SIG-M5 (cell line): Measurements from ENCODE around the gene HCRTR2.
"Not testable (repeated sequence)": the region's sequence is repeated elsewhere in the genome, so short reads cannot be mapped to it uniquely, and the experiment has no call there.

Experiments
- DNase-seq: peaks from one replicate; lab custom pipeline; 2025; lab: John Stamatoyannopoulos, UW

Gene HCRTR2

DNA sequence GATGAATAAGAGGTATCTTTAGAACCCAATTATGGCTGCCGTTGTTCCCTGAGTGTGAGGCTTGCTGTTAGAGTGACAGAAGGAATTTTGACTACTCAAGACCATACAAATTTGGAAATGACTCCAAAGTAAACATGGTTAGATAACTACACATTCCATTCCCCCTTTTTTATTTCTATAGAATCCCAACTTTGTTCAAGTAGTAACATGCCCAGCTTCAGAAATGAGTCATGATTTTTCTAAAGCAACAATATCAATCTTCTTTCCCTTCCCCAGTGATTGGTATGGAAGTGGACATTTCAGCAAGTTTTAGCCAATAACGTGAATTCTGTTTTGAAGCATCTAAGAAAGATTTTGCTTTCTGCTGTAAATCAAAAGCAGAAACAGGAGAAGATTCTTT lies 37.8 kb downstream of the HCRTR2 start:
- DNase-seq = no peak

DNA sequence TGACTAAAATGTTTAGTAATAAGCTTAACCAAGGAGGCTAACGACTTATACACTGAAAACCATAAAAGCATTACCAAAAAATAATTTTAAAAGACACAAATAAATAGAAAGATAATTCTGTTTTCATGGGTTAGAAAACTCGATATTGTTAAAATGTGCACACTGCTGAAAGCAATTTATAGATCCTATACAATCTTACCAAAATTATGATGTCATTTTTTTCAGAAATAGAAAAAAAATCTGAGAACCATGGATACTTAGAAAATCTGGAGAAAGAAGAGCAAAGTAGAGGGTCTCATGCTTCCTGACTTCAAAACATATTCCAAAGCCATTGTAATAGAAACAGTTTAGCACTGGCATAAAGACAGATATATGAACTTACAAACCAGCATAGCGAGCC lies 46.6 kb downstream of the HCRTR2 start:
- no peak for DNase-seq

DNA sequence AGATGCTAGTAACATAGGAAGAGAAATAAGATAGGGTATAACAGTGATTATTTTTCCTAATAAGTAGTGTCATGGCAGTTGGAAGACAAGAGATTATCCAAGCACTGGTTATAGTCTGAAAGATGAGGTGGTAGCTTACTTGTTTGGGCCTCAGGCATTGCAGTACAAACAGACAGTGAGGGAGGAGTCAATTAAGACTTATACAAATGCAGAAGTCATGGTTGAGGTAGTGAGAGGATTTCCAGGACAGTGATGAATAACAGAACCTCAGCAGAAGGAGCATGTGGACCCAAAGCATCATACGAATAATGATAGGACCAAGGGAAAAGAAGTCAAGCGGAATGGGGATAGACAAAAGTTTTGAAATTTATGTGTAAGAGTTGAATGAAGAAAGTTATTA lies 53.5 kb downstream of the HCRTR2 start:
- no peak for DNase-seq

DNA sequence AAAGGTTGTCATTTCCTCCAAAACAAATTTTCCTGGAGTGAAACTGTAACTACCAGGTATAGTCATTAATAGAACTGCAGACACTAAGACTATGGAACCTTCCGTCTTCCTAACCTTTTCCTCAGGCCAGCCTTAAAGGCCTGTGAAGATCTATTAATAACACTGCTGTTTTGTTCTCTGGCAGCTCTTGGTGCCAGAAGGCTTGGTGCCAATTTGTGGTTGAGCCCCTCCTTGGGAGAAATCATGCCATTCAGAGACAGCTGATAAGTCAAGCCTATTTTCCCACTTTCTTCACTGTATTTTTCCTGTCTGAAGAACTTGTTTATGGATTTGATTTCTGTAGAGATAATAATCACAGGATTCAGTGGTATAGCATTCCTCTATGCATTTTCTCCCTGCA lies 64.8 kb downstream of the HCRTR2 start:
- DNase-seq = no peak

DNA sequence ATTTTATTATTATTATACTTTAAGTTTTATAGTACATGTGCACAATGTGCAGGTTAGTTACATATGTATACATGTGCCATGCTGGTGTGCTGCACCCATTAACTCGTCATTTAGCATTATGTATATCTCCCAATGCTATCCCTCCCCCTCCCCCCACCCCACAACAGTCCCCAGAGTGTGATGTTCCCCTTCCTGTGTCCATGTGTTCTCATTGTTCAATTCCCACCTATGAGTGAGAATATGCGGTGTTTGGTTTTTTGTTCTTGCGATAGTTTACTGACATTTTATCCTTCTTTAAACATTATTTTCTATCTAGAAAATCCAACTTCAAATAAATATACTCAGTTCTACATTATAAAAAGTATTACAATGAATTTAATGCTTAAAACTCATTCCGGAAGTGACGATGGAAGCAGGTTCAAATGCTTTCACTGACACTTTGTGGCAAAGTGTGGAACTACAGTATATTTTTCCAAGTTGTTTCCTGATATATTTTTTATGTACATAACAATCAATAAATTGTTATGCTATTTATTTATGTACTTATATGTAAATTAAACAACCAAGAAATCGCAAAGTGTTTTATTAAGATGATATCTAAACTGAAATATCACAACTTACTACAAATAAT lies 66.8 kb downstream of the HCRTR2 start:
- DNase-seq = not testable (repeated sequence)

DNA sequence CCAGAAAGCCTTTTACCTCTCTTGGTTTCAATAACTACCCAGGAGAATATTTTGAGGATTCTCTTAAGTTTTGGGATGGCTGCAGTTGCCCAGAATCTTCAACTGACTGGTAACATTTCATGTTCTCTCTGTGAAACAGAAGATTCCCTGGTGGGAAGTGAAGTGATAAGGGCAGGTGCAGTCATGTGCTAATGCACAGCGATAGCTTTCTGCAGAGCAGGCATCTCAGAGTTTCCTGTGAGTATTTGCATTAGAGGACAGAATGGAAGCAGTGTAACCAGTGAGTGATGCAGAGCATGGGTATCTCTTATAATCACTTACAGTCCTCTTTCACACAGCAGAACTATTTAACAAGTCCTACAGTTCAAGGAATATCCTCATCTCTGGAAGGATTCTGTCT lies 76.1 kb downstream of the HCRTR2 start:
- DNase-seq = no peak

DNA sequence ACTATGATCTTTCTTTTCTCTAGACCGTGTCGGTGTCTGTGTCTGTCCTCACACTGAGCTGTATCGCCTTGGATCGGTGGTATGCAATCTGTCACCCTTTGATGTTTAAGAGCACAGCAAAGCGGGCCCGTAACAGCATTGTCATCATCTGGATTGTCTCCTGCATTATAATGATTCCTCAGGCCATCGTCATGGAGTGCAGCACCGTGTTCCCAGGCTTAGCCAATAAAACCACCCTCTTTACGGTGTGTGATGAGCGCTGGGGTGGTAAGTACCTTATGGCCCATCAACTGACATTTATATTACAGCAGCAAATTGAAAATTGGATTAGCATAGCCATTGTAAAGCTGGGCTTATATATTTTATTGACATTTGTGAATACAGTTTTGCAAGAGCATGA lies 80.8 kb downstream of the HCRTR2 start:
- no peak for DNase-seq

DNA sequence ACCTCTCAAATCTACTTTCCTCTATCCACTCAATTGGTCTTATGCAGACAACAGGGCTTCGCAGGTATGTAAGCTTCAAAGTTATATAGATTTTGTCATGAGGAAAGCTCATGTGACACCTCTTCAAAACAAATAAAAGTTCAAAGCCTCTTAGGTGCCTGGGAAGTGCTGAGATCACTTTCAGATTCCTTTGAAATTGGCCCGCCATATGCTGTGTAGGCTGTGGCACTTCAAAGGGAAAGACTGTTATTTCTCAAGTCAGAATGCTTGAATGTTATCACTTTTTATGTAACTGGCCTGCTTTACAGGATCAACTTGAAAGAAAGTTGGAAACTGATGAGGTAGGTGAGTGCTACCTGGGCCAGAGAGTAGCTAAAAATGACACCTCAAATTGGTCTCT lies 85.9 kb downstream of the HCRTR2 start:
- no peak for DNase-seq

DNA sequence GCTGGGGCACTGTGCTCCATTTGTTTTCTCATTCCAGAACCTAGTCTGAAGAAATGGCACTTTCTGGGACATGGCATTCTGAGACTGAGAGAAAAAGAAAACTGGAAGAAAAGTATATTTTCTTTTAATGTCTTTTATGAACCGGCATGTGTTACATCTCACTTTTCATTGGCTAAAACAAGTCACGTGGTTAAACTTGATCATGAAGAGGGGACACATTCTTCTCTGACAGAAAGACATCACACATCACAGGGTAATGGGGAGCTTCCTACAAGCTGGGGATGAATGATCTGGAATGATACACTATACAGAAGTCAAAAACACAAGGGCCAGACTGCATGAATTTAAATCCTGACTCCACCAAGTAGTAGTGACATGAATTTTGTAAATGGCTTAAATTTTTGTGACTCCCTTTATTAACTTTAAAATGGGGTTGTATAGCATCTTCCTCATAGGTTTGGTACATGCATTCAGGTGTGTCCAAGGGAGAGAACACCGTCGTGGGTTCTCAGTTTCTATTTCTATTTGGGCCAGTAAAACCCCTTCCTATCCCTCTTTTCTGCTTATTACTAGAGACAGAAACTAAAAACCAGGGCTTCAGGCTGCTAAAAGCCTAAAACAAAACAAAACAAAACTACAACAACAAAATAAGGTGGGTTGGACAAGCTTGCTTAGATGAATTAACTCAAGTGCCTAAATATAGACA lies 91.2 kb downstream of the HCRTR2 start:
- no peak for DNase-seq

DNA sequence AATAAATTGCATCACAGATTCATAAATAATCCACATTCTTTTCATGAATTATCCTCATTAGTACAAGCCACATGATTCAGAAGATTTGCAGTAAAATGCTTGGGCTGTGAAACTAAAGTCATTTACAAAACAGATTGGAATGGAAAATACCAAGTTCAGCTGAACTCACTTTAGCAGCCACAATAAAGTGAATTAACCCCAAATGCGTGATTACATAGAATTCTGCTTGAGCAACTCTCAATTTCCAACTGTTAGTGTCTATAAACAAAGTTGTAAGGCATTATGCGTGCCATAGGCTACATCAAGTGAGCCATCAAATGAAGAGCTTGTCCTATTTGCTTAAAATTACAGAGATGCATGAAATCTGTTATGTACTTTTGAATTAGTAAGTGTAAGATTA lies 92.6 kb downstream of the HCRTR2 start:
- DNase-seq = no peak

DNA sequence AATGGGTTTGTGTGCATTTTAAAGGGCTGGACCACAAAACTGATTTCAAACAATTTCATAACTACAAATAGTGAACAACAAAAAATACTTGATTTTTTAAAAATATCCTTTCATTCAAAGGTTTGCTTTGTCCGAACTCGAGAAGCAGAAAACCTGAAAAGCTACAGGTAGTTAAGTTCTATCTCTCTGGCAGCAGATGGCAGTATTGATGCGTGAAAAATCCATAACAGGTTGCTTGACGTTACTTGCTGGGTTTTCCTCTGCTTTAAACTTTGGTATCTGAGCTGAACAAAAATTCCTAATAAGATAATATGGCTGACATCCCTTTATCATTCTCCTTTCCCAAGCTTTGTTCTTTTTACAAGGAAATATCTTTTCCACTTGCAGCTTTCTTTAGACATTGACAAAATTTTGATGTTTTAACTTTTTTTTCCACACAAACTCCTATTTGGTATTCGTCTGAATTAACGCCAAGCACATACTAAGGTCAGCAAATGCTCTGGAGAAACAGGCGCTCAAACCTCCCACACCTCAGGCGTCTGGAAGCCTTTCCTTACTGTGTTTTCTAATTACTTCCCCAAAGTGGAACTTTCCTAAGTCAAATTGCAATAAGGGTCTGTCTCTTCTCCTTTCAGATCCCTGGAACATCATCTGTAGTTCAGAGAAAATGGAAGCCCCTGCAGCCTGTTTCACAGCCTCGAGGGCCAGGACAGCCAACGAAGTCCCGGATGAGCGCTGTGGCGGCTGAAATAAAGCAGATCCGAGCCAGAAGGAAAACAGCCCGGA lies 102.6 kb downstream of the HCRTR2 start:
- no peak for DNase-seq

DNA sequence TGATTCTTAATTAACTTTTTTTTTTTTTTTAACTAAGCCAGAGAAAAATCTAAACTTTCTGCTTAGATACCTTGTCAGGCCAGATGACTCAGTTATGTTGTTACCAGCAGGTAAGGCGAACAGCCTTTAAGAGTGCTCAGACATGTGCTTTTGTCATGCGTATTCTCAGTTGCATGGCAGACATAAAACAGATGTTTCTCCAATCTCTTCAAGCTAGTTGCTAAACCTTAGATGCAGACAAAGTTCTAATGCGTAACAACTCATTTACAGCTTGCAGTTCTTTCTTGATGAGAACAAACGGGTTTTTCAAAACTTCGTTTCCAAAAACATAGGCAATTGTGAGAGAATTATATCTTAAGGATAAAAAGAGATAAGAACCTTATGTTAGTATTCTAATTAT lies 103.3 kb downstream of the HCRTR2 start:
- no peak for DNase-seq

DNA sequence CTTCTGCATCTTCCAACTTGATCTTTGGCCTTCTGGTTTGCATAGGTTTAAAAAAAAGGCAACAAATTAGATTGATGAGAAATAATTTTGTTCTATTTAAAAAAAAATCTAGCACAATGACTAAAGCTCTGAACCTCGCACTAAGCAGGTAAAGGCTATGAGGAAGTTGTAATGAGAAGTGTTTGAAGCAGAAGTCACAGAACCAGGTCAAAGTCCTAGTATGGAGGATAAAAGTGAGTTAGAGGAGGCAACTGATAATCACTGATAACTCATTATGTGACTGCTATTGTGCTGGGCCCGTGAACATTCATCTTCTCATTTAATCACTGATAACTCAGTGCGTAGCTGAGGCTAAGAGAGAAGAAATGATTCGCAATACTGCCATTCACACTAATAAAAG lies 106.9 kb downstream of the HCRTR2 start:
- DNase-seq = no peak

DNA sequence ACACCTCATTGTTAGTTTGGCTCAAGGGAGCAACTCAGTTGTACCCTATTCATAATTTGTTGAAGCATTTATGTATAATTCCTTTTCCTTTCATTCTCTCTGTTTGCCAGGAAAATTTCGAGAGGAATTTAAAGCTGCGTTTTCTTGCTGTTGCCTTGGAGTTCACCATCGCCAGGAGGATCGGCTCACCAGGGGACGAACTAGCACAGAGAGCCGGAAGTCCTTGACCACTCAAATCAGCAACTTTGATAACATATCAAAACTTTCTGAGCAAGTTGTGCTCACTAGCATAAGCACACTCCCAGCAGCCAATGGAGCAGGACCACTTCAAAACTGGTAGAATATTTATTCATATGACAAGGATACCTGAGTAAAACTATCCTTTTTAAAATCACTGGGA lies 107.8 kb downstream of the HCRTR2 start:
- no peak for DNase-seq

DNA sequence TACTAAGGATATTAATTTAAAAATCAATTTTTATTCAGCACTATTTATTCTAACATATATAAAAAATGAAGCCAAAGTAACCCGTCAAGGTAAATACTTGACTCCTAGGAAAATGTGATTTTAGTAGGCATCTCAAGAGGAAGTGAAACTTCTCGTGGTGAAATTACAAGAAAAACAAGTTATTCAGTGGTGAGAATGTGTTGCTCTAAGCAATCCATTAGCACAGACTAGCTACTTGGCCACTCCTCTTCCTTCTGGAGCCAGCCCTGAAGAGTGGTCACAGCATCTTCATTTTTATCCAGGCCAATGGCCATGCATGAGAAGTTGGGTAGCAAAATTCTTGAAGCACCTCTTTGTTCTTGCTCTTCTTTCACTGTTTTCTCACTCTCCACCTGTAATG lies 112.5 kb downstream of the HCRTR2 start:
- DNase-seq = no peak

DNA sequence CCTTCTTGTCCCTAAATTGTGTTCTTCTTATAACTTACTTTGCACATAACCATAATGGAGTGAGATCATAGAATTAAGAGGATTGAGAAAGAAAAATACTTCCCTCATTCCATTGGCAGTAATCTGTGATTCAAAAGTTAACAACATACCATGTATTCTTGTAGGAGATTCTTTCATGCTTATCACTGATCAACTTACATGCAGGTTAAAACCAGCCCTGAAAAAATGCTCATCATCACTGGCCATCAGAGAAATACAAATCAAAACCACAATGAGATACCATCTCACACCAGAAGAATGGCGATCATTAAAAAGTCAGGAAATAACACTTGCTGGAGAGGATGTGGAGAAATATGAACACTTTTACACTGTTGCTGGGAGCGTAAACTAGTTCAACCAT lies 116.4 kb downstream of the HCRTR2 start:
- no peak for DNase-seq

DNA sequence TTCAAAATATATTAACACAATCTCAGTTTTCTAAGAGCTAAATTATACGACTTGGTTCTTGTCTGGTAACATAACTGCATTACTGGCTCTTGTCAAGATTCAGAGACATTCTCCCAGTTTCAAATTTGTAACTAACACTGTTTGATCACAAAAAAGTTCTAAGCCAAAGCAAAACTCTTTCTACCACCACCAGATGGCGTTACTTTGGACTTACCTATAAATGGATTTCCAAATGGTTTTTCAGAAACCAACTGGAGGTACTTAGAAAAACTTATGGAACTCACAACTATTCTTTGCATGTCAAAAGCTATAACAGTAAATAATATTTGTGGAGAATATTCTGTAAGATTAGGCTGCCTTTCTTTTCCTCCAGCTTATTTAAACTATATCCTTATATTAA lies 118.8 kb downstream of the HCRTR2 start:
- no peak for DNase-seq

DNA sequence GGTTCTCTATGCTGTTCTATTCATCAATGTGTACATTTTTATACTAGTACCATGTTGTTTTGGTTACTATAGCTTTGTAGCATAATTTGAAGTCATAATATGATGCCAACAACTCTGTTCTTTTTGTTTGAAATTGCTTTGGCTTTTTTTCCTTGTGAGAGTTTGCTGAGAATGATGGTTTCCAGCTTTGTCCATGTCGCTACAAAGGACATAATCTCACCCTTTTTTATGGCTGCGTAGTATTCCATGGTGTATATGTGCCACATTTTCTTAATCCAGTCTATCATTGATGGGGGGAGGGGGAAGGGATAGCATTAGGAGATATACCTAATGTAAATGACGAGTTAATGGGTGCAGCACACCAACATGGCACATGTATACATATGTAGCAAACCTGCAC lies 122.9 kb downstream of the HCRTR2 start:
- not testable (repeated sequence) for DNase-seq

DNA sequence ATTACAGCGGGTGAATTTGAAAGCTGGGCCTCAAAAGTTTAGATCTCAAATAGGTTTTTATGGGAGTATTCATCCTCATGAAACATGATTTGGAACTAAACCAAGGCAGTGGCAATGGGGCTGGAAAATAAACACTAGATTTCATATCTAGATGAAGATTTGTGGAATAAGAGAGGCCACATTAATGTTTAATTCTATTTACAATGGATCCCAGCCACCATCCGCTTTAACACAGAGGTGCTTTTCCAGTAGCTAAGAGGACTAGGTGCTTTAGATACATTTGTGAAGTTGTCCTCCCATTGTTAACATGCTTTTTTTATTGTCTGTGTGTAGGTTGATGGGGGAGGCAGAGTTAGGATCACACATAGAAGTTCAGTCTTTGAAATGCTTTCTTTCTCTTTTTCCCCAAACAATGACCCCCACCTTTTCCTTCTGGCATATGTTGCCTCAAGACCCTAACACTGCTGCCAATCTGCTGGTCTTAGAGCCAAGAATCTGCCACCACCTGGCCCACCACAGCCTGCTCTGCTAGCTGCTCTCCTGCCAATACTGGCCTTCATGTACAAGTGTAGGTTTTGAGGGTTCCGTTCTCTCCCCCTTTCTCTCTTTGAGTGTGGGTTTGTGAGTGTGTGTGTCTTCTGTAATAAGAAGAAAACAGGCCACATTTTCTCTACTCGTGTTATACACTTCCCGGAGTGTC lies 125.1 kb downstream of the HCRTR2 start:
- no peak for DNase-seq

DNA sequence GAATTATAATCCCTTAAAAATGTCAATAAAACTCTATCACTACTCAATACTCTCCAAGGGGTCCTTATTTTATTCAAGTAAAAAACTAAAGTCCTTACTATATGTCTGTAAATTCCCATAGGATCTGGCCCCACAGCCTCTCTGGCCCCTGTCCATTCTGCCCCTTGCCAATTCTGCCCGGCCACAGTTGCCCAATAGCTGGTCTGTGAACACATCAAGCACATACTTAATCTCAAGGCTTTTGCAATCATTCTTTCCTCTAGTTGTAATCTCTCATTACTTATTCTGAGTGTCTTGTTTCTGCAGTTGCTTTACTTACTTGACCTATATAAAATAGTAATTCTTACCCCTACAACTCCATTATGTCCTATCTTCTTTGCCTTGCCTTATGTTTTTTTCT lies 130.4 kb downstream of the HCRTR2 start:
- DNase-seq = no peak

DNA sequence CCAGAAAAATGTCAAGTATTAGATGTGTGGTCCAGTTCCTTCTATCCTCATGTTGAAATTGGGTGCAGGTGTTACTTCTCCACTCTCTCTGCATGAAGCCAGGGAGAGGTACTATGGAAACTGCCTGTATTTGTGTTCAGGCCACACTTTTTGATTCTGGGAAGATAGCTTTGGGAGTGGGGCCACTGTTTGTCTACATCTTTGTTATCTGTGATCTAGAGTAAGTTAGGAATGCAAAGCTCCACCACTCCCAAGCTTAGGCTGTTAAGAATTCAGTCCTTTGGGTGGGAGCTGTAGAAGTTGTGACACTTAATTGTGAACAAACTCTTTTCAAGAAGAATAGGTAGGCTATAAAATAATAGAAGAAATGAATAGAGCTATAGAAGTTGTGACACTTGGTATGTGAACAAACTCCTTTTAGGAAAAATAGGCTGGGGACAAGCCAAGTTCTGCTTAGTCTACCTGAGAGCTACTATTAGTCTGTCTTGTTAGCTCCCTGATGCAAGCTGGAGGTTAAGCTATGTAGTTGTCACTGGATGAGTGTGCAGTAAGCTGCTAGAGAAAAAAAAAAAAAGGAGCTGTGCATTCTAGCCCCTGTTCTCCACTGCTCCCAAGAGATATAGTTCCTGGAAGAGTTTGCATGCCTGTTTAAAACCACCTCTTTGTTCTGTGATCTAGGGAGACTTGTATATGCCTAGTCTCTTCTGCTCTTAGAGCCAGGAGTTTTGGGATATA lies 145.8 kb downstream of the HCRTR2 start:
- no peak for DNase-seq

DNA sequence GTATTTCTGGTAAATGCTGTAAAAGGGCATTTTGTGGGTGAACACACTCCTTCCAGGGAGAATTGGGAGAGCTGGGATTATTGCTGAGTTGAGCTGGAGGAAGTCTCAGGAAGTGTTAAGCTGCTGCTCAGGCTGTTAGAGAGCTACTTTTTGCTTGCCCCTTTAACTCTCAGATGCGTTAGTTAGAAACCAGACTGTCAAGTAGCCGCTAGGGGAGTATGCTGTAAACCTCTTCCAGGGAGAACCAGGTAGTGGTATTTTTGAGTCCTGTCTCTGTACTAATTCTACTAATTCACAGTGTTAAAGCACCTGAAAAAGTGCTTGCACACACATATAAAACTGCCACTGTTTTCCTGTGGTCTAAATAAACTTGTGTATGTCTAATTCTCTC lies 146.4 kb downstream of the HCRTR2 start:
- no peak for DNase-seq
